GM23338 (cell line): ENCODE measurements around the gene TMTC4. TPM values are rescaled to one million over a fixed set of nuclear protein-coding genes. Genes with fewer than 3 reads are reported as not detected.
A peak's percentile ranks its signal among the peaks of the same experiment; 100 is the strongest.

Experiments
- ATAC-seq: fragments of 200-7000 bp; cut with Tn5 transposase; 3 replicates; pipeline ENCODE4 v1.9.1; 2020
- DNase-seq: peaks from one replicate; pipeline ENCODE4 v3.0.0-alpha.2; 2015; ENCODE audit warnings: low spot score
- H2AFZ ChIP-seq: fragments of 200-600 bp; sonication (generic); 2 replicates; pipeline ENCODE4 v1.8.0; 2016; ENCODE audit warnings: antibody characterized with exemption, mild to moderate bottlenecking, moderate library complexity
- H3F3A ChIP-seq: fragments of 200-600 bp; sonication (generic); replicated peaks from 2 replicates; pipeline ENCODE4 v1.8.0; 2017; ENCODE audit warnings: antibody characterized with exemption, mixed run types, low read depth
- H3K27ac ChIP-seq: fragments of 200-600 bp; sonication (generic); 2 replicates; pipeline ENCODE4 v1.6.1; 2016; ENCODE audit warnings: low read depth
- H3K27me3 ChIP-seq: fragments of 200-600 bp; sonication (generic); 2 replicates; pipeline ENCODE4 v1.8.0; 2016; ENCODE audit warnings: mild to moderate bottlenecking, mixed run types, moderate library complexity; ENCODE audit not compliant: insufficient read depth
- H3K36me3 ChIP-seq: fragments of 200-600 bp; sonication (generic); 2 replicates; pipeline ENCODE4 v1.8.0; 2016; ENCODE audit warnings: mild to moderate bottlenecking; ENCODE audit not compliant: insufficient read depth
- H3K4me1 ChIP-seq: fragments of 200-600 bp; sonication (generic); 2 replicates; pipeline ENCODE4 v1.8.0; 2016; ENCODE audit warnings: mild to moderate bottlenecking, moderate library complexity; ENCODE audit not compliant: insufficient read depth
- H3K4me2 ChIP-seq: fragments of 200-600 bp; sonication (generic); 2 replicates; pipeline ENCODE4 v1.7.1; 2017; ENCODE audit warnings: mixed run types
- H3K4me3 ChIP-seq: fragments of 200-600 bp; sonication (generic); 2 replicates; pipeline ENCODE4 v1.6.1; 2016; ENCODE audit warnings: mixed run types
- H3K79me2 ChIP-seq: fragments of 200-600 bp; sonication (generic); replicated peaks from 2 replicates; pipeline ENCODE4 v1.8.0; 2017; ENCODE audit warnings: mild to moderate bottlenecking; ENCODE audit not compliant: insufficient read depth
- H3K9me2 ChIP-seq: fragments of 200-600 bp; sonication (generic); 2 replicates; pipeline ENCODE4 v1.8.0; 2017; ENCODE audit not compliant: insufficient read depth
- H4K20me1 ChIP-seq: fragments of 200-600 bp; sonication (generic); replicated peaks from 2 replicates; pipeline ENCODE4 v1.8.0; 2017; ENCODE audit warnings: mild to moderate bottlenecking; ENCODE audit not compliant: insufficient read depth
- H3K27ac Mint-ChIP-seq: 2 replicates; pipeline ENCODE4 v1.8.0; 2020; ENCODE audit warnings: inconsistent platforms, mild to moderate bottlenecking, moderate library complexity, mixed read lengths
- H3K27me3 Mint-ChIP-seq: 3 replicates; pipeline ENCODE4 v1.8.0; 2022; ENCODE audit warnings: low read depth, mild to moderate bottlenecking, moderate library complexity, mixed read lengths, inconsistent platforms; ENCODE audit not compliant: insufficient read depth, poor library complexity
- H3K36me3 Mint-ChIP-seq: 3 replicates; pipeline ENCODE4 v1.8.0; 2021; ENCODE audit warnings: low read depth, mild to moderate bottlenecking, inconsistent platforms, moderate library complexity, mixed read lengths
- H3K4me1 Mint-ChIP-seq: 3 replicates; pipeline ENCODE4 v1.8.0; 2020; ENCODE audit warnings: mild to moderate bottlenecking, inconsistent platforms, mixed read lengths
- H3K4me3 Mint-ChIP-seq: 3 replicates; pipeline ENCODE4 v1.8.0; 2021; ENCODE audit warnings: moderate library complexity, mild to moderate bottlenecking, inconsistent platforms, mixed read lengths
- H3K9me3 Mint-ChIP-seq: 3 replicates; pipeline ENCODE4 v1.8.0; 2020; ENCODE audit warnings: moderate library complexity, mild to moderate bottlenecking, inconsistent platforms, mixed read lengths
- JUNB ChIP-seq: IDR thresholded peaks from one replicate; pipeline ENCODE4 v1.6.1; 2016; ENCODE audit warnings: antibody characterized with exemption; ENCODE audit not compliant: unreplicated experiment
- POLR2AphosphoS5 ChIP-seq: IDR thresholded peaks from 2 replicates; pipeline ENCODE4 v1.6.1; 2016; ENCODE audit warnings: antibody characterized with exemption, low read depth
- polyA plus RNA-seq: library from polyadenylated mRNA; unstranded; fragments of >200 nt; fragmentation: Nextera tagmentation; extraction: Ambion mirVana; gene quantifications from 2 replicates; pipeline ENCODE4 v1.2.1, GENCODE V29; 2016
- total RNA-seq: library from RNA; depleted of rRNA; stranded (reverse); fragments of >200 nt; shearing (Covaris generic); gene quantifications from 2 replicates; pipeline ENCODE4 v1.2.3, GENCODE V29; 2014
- TF ChIP-seq, protein P1 (sequence below), 2 experiments: fragments of 200-600 bp in 1 of 2; sonication (generic) in 1 of 2; conservative IDR thresholded peaks; 2 replicates each; pipeline versions ENCODE4 v1.5.1 to v1.6.1; 2016 to 2017; ENCODE audit warnings: antibody characterized with exemption in 2 of 2, low read depth in 2 of 2, mild to moderate bottlenecking in 2 of 2, moderate library complexity in 1 of 2
- TF ChIP-seq, protein P2 (sequence below): fragments of 250-450 bp; sonication (Bioruptor Pico); IDR thresholded peaks from 2 replicates; pipeline ENCODE4 v1.5.0; 2020; ENCODE audit warnings: mild to moderate bottlenecking, moderate library complexity
- TF ChIP-seq, protein P3 (sequence below): IDR thresholded peaks from 2 replicates; pipeline ENCODE4 v1.6.1; 2016; ENCODE audit warnings: antibody characterized with exemption

Gene TMTC4
- total and polyA plus RNA-seq, 2 experiments from 2014 or later = 21.9 to 50.0 TPM

DNA sequence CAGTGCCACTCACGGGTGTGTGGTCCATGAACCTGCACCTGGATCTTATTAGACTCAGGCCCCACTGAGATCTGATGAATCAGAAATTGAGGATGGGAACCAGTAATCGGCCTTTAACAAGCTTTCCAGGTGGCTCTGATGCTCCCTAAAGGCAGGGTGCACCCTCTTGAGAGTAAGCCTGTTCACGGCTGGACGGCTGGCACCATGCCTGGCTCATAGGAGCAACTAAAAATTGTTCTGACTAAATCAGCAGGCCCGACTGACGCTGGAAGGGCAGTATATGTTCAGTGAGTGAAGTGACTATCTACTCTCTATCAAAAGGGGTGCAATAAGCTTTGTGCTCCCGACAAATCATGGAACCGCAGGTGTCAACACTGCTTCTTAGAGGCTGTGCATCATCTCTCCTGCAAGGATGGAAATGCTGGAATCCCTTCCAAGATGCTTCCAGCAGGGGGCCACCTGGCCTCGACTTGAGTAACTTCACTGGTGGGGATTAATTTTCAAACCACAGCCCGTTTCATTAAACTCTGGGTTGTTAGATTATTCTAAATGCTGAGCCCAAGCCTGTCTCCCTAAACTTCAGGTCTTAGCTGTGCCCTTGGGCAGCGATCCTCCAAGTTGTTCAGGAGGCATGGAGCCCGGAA lies 28.4 kb downstream of the TMTC4 start:
- Histone ChIP-seq H3K27ac (no peak overlapping the region), H3K79me2 (no peaks in the 10 kb centered on the region), H2AFZ (no peak overlapping the region), H3K27me3 (no peaks in the 10 kb centered on the region), H4K20me1 (peaks cover 5% of the 10 kb centered on the region), H3F3A (0 out of 2 replicates have a peak, but pooled peaks cover 4% of the 10 kb centered on the region), H3K4me3 (no peak overlapping the region), H3K4me2 (no peak overlapping the region), H3K36me3 (no peaks in the 10 kb centered on the region), H3K9me2 (no peaks in the 10 kb centered on the region), H3K4me1 (no peaks in the 10 kb centered on the region)
- Mint-ChIP-seq H3K4me1 (peaks cover 5% of the 10 kb centered on the region; the same call in 1 of the 3 replicates), H3K9me3 (no peaks in the 10 kb centered on the region), H3K27ac (no peak overlapping the region), H3K4me3 (no peak overlapping the region), H3K36me3 (peaks cover 30% of the 10 kb centered on the region), H3K27me3 (peaks cover 7% of the 10 kb centered on the region)
- TF ChIP-seq POLR2AphosphoS5 = no peak
- TF ChIP-seq, protein P1, sequence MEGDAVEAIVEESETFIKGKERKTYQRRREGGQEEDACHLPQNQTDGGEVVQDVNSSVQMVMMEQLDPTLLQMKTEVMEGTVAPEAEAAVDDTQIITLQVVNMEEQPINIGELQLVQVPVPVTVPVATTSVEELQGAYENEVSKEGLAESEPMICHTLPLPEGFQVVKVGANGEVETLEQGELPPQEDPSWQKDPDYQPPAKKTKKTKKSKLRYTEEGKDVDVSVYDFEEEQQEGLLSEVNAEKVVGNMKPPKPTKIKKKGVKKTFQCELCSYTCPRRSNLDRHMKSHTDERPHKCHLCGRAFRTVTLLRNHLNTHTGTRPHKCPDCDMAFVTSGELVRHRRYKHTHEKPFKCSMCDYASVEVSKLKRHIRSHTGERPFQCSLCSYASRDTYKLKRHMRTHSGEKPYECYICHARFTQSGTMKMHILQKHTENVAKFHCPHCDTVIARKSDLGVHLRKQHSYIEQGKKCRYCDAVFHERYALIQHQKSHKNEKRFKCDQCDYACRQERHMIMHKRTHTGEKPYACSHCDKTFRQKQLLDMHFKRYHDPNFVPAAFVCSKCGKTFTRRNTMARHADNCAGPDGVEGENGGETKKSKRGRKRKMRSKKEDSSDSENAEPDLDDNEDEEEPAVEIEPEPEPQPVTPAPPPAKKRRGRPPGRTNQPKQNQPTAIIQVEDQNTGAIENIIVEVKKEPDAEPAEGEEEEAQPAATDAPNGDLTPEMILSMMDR (conservative IDR thresholded peaks at IDR 0.05; ENCODE audit: low read depth in 2 of 2) = peak; percentile 64 to 67
- TF ChIP-seq, protein P2, sequence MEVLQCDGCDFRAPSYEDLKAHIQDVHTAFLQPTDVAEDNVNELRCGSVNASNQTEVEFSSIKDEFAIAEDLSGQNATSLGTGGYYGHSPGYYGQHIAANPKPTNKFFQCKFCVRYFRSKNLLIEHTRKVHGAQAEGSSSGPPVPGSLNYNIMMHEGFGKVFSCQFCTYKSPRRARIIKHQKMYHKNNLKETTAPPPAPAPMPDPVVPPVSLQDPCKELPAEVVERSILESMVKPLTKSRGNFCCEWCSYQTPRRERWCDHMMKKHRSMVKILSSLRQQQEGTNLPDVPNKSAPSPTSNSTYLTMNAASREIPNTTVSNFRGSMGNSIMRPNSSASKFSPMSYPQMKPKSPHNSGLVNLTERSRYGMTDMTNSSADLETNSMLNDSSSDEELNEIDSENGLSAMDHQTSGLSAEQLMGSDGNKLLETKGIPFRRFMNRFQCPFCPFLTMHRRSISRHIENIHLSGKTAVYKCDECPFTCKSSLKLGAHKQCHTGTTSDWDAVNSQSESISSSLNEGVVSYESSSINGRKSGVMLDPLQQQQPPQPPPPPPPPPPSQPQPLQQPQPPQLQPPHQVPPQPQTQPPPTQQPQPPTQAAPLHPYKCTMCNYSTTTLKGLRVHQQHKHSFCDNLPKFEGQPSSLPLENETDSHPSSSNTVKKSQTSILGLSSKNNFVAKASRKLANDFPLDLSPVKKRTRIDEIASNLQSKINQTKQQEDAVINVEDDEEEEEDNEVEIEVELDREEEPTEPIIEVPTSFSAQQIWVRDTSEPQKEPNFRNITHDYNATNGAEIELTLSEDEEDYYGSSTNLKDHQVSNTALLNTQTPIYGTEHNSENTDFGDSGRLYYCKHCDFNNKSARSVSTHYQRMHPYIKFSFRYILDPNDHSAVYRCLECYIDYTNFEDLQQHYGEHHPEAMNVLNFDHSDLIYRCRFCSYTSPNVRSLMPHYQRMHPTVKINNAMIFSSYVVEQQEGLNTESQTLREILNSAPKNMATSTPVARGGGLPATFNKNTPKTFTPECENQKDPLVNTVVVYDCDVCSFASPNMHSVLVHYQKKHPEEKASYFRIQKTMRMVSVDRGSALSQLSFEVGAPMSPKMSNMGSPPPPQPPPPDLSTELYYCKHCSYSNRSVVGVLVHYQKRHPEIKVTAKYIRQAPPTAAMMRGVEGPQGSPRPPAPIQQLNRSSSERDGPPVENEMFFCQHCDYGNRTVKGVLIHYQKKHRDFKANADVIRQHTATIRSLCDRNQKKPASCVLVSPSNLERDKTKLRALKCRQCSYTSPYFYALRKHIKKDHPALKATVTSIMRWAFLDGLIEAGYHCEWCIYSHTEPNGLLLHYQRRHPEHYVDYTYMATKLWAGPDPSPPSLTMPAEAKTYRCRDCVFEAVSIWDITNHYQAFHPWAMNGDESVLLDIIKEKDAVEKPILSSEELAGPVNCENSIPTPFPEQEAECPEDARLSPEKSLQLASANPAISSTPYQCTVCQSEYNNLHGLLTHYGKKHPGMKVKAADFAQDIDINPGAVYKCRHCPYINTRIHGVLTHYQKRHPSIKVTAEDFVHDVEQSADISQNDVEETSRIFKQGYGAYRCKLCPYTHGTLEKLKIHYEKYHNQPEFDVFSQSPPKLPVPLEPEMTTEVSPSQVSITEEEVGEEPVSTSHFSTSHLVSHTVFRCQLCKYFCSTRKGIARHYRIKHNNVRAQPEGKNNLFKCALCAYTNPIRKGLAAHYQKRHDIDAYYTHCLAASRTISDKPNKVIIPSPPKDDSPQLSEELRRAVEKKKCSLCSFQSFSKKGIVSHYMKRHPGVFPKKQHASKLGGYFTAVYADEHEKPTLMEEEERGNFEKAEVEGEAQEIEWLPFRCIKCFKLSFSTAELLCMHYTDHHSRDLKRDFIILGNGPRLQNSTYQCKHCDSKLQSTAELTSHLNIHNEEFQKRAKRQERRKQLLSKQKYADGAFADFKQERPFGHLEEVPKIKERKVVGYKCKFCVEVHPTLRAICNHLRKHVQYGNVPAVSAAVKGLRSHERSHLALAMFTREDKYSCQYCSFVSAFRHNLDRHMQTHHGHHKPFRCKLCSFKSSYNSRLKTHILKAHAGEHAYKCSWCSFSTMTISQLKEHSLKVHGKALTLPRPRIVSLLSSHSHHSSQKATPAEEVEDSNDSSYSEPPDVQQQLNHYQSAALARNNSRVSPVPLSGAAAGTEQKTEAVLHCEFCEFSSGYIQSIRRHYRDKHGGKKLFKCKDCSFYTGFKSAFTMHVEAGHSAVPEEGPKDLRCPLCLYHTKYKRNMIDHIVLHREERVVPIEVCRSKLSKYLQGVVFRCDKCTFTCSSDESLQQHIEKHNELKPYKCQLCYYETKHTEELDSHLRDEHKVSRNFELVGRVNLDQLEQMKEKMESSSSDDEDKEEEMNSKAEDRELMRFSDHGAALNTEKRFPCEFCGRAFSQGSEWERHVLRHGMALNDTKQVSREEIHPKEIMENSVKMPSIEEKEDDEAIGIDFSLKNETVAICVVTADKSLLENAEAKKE = no peak
- TF ChIP-seq, protein P3, sequence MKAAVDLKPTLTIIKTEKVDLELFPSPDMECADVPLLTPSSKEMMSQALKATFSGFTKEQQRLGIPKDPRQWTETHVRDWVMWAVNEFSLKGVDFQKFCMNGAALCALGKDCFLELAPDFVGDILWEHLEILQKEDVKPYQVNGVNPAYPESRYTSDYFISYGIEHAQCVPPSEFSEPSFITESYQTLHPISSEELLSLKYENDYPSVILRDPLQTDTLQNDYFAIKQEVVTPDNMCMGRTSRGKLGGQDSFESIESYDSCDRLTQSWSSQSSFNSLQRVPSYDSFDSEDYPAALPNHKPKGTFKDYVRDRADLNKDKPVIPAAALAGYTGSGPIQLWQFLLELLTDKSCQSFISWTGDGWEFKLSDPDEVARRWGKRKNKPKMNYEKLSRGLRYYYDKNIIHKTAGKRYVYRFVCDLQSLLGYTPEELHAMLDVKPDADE = no peak
- TF ChIP-seq JUNB = no peak
- DNase-seq (peak; percentile 76), ATAC-seq (peak; percentile 69)
